HEK293 (cell line): Measurements from ENCODE around the gene COTL1.
A peak's percentile ranks its signal among the peaks of the same experiment; 100 is the strongest.

Experiments used
- GLI4 ChIP-seq: fragments of 450-650 bp; formaldehyde crosslinking; IDR thresholded peaks from 2 replicates; pipeline ENCODE4 v1.5.1; 2016; ENCODE audit warnings: missing biosample characterization, missing genetic modification characterization
- KLF1 ChIP-seq: fragments of 450-650 bp; formaldehyde crosslinking; IDR thresholded peaks from 2 replicates; pipeline ENCODE4 v1.5.1; 2016; ENCODE audit warnings: missing biosample characterization, missing genetic modification characterization
- KLF17 ChIP-seq: fragments of 450-650 bp; formaldehyde crosslinking; IDR thresholded peaks from 2 replicates; pipeline ENCODE4 v1.5.1; 2016; ENCODE audit warnings: missing biosample characterization, missing genetic modification characterization
- PRDM1 ChIP-seq: fragments of 450-650 bp; formaldehyde crosslinking; IDR thresholded peaks from 2 replicates; pipeline ENCODE4; 2016; ENCODE audit warnings: missing biosample characterization, missing genetic modification characterization
- SCRT1 ChIP-seq: fragments of 450-650 bp; formaldehyde crosslinking; IDR thresholded peaks from 2 replicates; pipeline ENCODE4 v1.5.1; 2016; ENCODE audit warnings: missing biosample characterization, missing genetic modification characterization, borderline replicate concordance
- SCRT2 ChIP-seq: fragments of 450-650 bp; formaldehyde crosslinking; IDR thresholded peaks from 2 replicates; pipeline ENCODE4 v1.5.1; 2016; ENCODE audit warnings: missing biosample characterization, missing genetic modification characterization
- ZBTB11 ChIP-seq: fragments of 450-650 bp; formaldehyde crosslinking; conservative IDR thresholded peaks from 2 replicates; pipeline ENCODE4 v1.5.1; 2016; ENCODE audit warnings: low read depth, missing biosample characterization, missing genetic modification characterization
- ZBTB44 ChIP-seq: fragments of 450-650 bp; IDR thresholded peaks from 2 replicates; pipeline ENCODE4 v1.5.1; 2018; ENCODE audit warnings: missing biosample characterization, mild to moderate bottlenecking, missing genetic modification characterization
- ZFHX2 ChIP-seq: fragments of 450-650 bp; formaldehyde crosslinking; conservative IDR thresholded peaks from 2 replicates; pipeline ENCODE4 v1.5.1; 2016; ENCODE audit warnings: missing biosample characterization, missing genetic modification characterization
- ZFP41 ChIP-seq: fragments of 450-650 bp; formaldehyde crosslinking; IDR thresholded peaks from 2 replicates; pipeline ENCODE4 v1.5.1; 2016; ENCODE audit warnings: missing biosample characterization, missing genetic modification characterization, borderline replicate concordance
- ZNF112 ChIP-seq: fragments of 450-650 bp; formaldehyde crosslinking; IDR thresholded peaks from 2 replicates; pipeline ENCODE4 v1.5.0; 2017; ENCODE audit warnings: missing biosample characterization, missing genetic modification characterization
- ZNF223 ChIP-seq: fragments of 450-650 bp; formaldehyde crosslinking; IDR thresholded peaks from 2 replicates; pipeline ENCODE4 v1.5.1; 2016; ENCODE audit warnings: missing biosample characterization, missing genetic modification characterization
- ZNF239 ChIP-seq: fragments of 450-650 bp; formaldehyde crosslinking; IDR thresholded peaks from 2 replicates; pipeline ENCODE4 v1.5.1; 2016; ENCODE audit warnings: missing biosample characterization, missing genetic modification characterization
- ZNF521 ChIP-seq: fragments of 450-650 bp; formaldehyde crosslinking; IDR thresholded peaks from 2 replicates; pipeline ENCODE4 v1.5.1; 2017; ENCODE audit warnings: missing biosample characterization, mild to moderate bottlenecking, missing genetic modification characterization
- ZNF544 ChIP-seq: fragments of 450-650 bp; formaldehyde crosslinking; IDR thresholded peaks from 2 replicates; pipeline ENCODE4 v1.5.0; 2017; ENCODE audit warnings: missing biosample characterization, missing genetic modification characterization
- ZNF571 ChIP-seq: fragments of 450-650 bp; formaldehyde crosslinking; IDR thresholded peaks from 2 replicates; pipeline ENCODE4 v1.5.0; 2017; ENCODE audit warnings: missing biosample characterization, missing genetic modification characterization
- ZNF596 ChIP-seq: fragments of 450-650 bp; IDR thresholded peaks from 2 replicates; pipeline ENCODE4 v1.5.0; 2018; ENCODE audit warnings: missing biosample characterization, mild to moderate bottlenecking, missing genetic modification characterization, moderate library complexity
- ZNF600 ChIP-seq: fragments of 450-650 bp; formaldehyde crosslinking; IDR thresholded peaks from 2 replicates; pipeline ENCODE4 v1.5.1; 2016; ENCODE audit warnings: missing biosample characterization, missing genetic modification characterization
- ZNF645 ChIP-seq: fragments of 450-650 bp; formaldehyde crosslinking; IDR thresholded peaks from 2 replicates; pipeline ENCODE4; 2016; ENCODE audit warnings: missing biosample characterization, missing genetic modification characterization
- ZNF677 ChIP-seq: fragments of 450-650 bp; IDR thresholded peaks from 2 replicates; pipeline ENCODE4 v1.5.0; 2018; ENCODE audit warnings: missing biosample characterization, mild to moderate bottlenecking, missing genetic modification characterization, moderate library complexity
- ZNF747 ChIP-seq: fragments of 450-650 bp; formaldehyde crosslinking; IDR thresholded peaks from 2 replicates; pipeline ENCODE4 v1.5.1; 2016; ENCODE audit warnings: missing biosample characterization, missing genetic modification characterization
- ZSCAN23 ChIP-seq: fragments of 450-650 bp; formaldehyde crosslinking; IDR thresholded peaks from 2 replicates; pipeline ENCODE4 v1.5.1; 2016; ENCODE audit warnings: missing biosample characterization, missing genetic modification characterization
- TF ChIP-seq, protein P1 (sequence below): fragments of 450-650 bp; formaldehyde crosslinking; IDR thresholded peaks from 2 replicates; pipeline ENCODE4 v1.5.1; 2016; ENCODE audit warnings: missing biosample characterization, missing genetic modification characterization

Gene COTL1

GRCh38 chr16:84643180-84643583 lies 25.3 kb upstream of the COTL1 start (continued):
- TF ChIP-seq ZNF521 (tag by site-specific recombination) (no peak), PRDM1 (no peak), ZNF112 (tag by site-specific recombination) (no peak), ZNF596 (no peak), GLI4 (tag by site-specific recombination) (no peak), ZNF544 (no peak), ZNF677 (tag by site-specific recombination) (no peak), ZSCAN23 (tag by site-specific recombination) (no peak), ZNF747 (tag by site-specific recombination) (no peak), ZNF239 (tag by site-specific recombination) (no peak), SCRT1 (tag by site-specific recombination) (no peak), ZFP41 (tag by site-specific recombination) (no peak), ZNF645 (tag by site-specific recombination) (no peak), KLF1 (peak; percentile 28; the same call in 1 of the 2 replicates), ZBTB11 (no peak), ZFHX2 (tag by site-specific recombination) (no peak), KLF17 (tag by site-specific recombination) (no peak), ZNF600 (tag by site-specific recombination) (no peak), ZBTB44 (tag by site-specific recombination) (no peak), ZNF223 (tag by site-specific recombination) (no peak), ZNF571 (no peak), SCRT2 (tag by site-specific recombination) (peak; percentile 45; the same call in 1 of the 2 replicates)
- TF ChIP-seq, protein P1, sequence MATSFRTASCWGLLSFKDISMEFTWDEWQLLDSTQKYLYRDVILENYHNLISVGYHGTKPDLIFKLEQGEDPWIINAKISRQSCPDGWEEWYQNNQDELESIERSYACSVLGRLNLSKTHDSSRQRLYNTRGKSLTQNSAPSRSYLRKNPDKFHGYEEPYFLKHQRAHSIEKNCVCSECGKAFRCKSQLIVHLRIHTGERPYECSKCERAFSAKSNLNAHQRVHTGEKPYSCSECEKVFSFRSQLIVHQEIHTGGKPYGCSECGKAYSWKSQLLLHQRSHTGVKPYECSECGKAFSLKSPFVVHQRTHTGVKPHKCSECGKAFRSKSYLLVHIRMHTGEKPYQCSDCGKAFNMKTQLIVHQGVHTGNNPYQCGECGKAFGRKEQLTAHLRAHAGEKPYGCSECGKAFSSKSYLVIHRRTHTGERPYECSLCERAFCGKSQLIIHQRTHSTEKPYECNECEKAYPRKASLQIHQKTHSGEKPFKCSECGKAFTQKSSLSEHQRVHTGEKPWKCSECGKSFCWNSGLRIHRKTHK (tag by site-specific recombination), result no peak
